ENCODE data around the gene TOPAZ1.

DNA sequence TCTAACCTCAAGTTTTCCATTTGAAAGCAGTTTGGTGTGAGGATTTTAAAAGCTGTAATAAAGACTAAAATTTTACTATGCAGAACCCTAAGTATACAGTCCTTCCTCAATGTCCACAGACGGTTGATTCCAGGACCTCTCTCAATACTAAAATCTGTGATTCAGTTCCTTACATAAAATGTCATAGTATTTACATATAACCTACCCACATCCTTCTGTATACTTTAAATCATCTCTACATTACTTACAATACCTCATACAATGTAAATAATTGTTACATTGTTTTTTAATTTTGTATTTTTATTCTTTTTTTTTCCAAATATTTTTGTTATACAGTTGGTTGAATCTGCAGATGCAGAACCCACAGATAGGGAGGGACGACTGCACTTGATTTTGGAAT is 2.8 kb upstream of the TOPAZ1 start:
- TF ChIP-seq, protein P1, sequence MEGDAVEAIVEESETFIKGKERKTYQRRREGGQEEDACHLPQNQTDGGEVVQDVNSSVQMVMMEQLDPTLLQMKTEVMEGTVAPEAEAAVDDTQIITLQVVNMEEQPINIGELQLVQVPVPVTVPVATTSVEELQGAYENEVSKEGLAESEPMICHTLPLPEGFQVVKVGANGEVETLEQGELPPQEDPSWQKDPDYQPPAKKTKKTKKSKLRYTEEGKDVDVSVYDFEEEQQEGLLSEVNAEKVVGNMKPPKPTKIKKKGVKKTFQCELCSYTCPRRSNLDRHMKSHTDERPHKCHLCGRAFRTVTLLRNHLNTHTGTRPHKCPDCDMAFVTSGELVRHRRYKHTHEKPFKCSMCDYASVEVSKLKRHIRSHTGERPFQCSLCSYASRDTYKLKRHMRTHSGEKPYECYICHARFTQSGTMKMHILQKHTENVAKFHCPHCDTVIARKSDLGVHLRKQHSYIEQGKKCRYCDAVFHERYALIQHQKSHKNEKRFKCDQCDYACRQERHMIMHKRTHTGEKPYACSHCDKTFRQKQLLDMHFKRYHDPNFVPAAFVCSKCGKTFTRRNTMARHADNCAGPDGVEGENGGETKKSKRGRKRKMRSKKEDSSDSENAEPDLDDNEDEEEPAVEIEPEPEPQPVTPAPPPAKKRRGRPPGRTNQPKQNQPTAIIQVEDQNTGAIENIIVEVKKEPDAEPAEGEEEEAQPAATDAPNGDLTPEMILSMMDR (conservative IDR thresholded peaks at IDR 0.05; ENCODE audit: low read depth, low read length), result no peak
- TF ChIP-seq EZH2 (IDR thresholded peaks at IDR 0.05; ENCODE audit: low read length, unreplicated experiment), result no peak
- no peak for TF ChIP-seq EZH2phosphoT487 (IDR thresholded peaks at IDR 0.05; ENCODE audit: borderline replicate concordance, low read length)
